ENCODE results near the gene GAS6. TPM values are rescaled to one million over a fixed set of nuclear protein-coding genes. Genes with fewer than 3 reads are reported as not detected.
"Not testable (repeated sequence)": the region's sequence is repeated elsewhere in the genome, so short reads cannot be mapped to it uniquely, and the experiment has no call there.

The GAS6 gene
- total RNA-seq, 1 donor from 2014 or later: 42.9 TPM

GRCh38 chr13:113874579-113875428, 10.9 kb upstream of the GAS6 start:
- Mint-ChIP-seq H3K36me3 (no peaks in the 10 kb centered on the region), H3K9me3 (no peaks in the 10 kb centered on the region), H3K27me3 (peaks cover 5% of the 10 kb centered on the region), H3K4me3 (no peak overlapping the region), H3K27ac (no peak overlapping the region), H3K4me1 (ENCODE audit: unreplicated experiment) (no peaks in the 10 kb centered on the region)
- no peak for TF ChIP-seq CTCF (conservative IDR thresholded peaks at IDR 0.05)
- no peak for DNase-seq (ENCODE audit: extremely low spot score, unreplicated experiment)

GRCh38 chr13:113874177-113874576, 10.3 kb upstream of the GAS6 start:
- no peak for DNase-seq (ENCODE audit: extremely low spot score, unreplicated experiment)
- no peak overlapping the region for H3K27ac Mint-ChIP-seq
- peaks cover 5% of the 10 kb centered on the region for H3K27me3 Mint-ChIP-seq
- no peaks in the 10 kb centered on the region for H3K9me3 Mint-ChIP-seq
- no peaks in the 10 kb centered on the region for H3K36me3 Mint-ChIP-seq
- no peak for TF ChIP-seq CTCF (conservative IDR thresholded peaks at IDR 0.05)
- H3K4me1 Mint-ChIP-seq (ENCODE audit: unreplicated experiment): no peaks in the 10 kb centered on the region
- no peak overlapping the region for H3K4me3 Mint-ChIP-seq

- H3K4me1 Mint-ChIP-seq (ENCODE audit: unreplicated experiment): peaks cover 6% of the 10 kb centered on the region
- no peak for DNase-seq (ENCODE audit: extremely low spot score, unreplicated experiment)
- H3K27ac Mint-ChIP-seq: no peak overlapping the region
- no peak overlapping the region for H3K4me3 Mint-ChIP-seq
- H3K9me3 Mint-ChIP-seq: no peaks in the 10 kb centered on the region
- no peaks in the 10 kb centered on the region for H3K36me3 Mint-ChIP-seq
- H3K27me3 Mint-ChIP-seq: peaks cover 34% of the 10 kb centered on the region
- no peak for TF ChIP-seq CTCF (conservative IDR thresholded peaks at IDR 0.05)
Measured at GRCh38 chr13:113869263-113869662, 5.4 kb upstream of the GAS6 start.

- H3K9me3 Mint-ChIP-seq, H3K4me3 Mint-ChIP-seq: not testable (repeated sequence)
- H3K27me3 Mint-ChIP-seq: peaks cover 36% of the 10 kb centered on the region
Measured at GRCh38 chr13:113867913-113868312, 4.0 kb upstream of the GAS6 start.

GRCh38 chr13:113865427-113865826, 1.6 kb upstream of the GAS6 start:
- H3K36me3 Mint-ChIP-seq: no peaks in the 10 kb centered on the region
- peaks cover 41% of the 10 kb centered on the region for H3K27me3 Mint-ChIP-seq
- no peak overlapping the region for H3K27ac Mint-ChIP-seq
- peak; percentile 4 for DNase-seq (ENCODE audit: extremely low spot score, unreplicated experiment)
- peak overlapping the region; percentile 80 for H3K4me3 Mint-ChIP-seq
- H3K4me1 Mint-ChIP-seq (ENCODE audit: unreplicated experiment): peaks cover 24% of the 10 kb centered on the region
- no peak for TF ChIP-seq CTCF (conservative IDR thresholded peaks at IDR 0.05)
- H3K9me3 Mint-ChIP-seq: no peaks in the 10 kb centered on the region

More at GRCh38 chr13:113867913-113868312, 4.0 kb upstream of the GAS6 start:
- H3K27ac Mint-ChIP-seq; DNase-seq (ENCODE audit: extremely low spot score, unreplicated experiment); H3K4me1 Mint-ChIP-seq (ENCODE audit: unreplicated experiment); H3K36me3 Mint-ChIP-seq: not testable (repeated sequence)

GRCh38 chr13:113864273-113864890, 506 bp upstream of the GAS6 start:
- H3K27me3 Mint-ChIP-seq: peaks cover 40% of the 10 kb centered on the region
- no peaks in the 10 kb centered on the region for H3K9me3 Mint-ChIP-seq
- H3K36me3 Mint-ChIP-seq: peaks cover 1% of the 10 kb centered on the region

More at GRCh38 chr13:113864273-113864890, 506 bp upstream of the GAS6 start:
- Mint-ChIP-seq H3K4me3 (peak overlapping the region; percentile 88), H3K27ac (peak overlapping the region; percentile 82), H3K4me1 (ENCODE audit: unreplicated experiment) (peaks cover 31% of the 10 kb centered on the region)
- no peak for TF ChIP-seq CTCF (conservative IDR thresholded peaks at IDR 0.05)
- DNase-seq (ENCODE audit: extremely low spot score, unreplicated experiment): peak; percentile 40

Data from type B pancreatic cell (in vitro differentiated cells).